Measurements from ENCODE around the gene CNDP1.
"Not testable (repeated sequence)": the region's sequence is repeated elsewhere in the genome, so short reads cannot be mapped to it uniquely, and the experiment has no call there.

Gene CNDP1

GRCh38 chr18:74534150-74534969, at the start of gene CNDP1:
CNDP1 (plus strand) TSS chr18:74534500; CDS start chr18:74534668, 168 bp downstream.
- DNase-seq, result no peak

DNA sequence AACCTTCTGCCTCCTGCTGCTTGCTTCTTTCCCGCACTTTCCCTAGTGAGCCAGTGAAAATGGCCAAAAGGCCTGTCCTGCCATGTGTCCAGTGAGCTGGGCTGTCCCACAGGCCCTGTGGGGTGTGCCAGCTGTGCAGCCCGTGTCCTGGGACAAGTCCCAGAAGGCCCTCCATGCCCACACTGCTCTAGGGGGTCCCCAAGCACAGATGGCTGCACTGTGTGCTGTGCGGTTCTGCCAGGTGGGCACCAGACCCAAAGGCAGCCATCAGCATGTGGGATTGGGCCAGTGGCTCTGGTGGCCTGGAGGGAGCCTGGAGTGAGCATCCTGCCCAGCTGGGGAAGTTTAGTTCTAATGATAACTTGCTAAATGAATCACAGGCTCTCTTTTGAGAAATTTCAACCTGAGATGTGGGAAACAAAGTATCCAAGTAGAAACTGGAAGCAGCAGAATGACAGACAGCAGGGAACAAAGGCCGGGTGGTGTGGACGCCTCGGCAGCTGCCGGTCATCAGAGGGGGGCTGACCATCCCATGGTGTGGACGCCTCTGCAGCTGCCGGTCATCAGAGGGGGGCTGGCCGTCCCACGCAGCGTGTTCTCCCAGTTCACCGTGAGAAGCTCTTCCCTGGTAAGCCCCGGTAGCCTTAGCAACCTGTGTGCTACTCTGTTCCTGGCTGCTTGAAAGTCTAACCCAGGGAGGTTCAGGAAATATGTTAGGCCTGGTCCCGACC, 48.0 kb upstream of the CNDP1 start:
- no peak for DNase-seq

DNA sequence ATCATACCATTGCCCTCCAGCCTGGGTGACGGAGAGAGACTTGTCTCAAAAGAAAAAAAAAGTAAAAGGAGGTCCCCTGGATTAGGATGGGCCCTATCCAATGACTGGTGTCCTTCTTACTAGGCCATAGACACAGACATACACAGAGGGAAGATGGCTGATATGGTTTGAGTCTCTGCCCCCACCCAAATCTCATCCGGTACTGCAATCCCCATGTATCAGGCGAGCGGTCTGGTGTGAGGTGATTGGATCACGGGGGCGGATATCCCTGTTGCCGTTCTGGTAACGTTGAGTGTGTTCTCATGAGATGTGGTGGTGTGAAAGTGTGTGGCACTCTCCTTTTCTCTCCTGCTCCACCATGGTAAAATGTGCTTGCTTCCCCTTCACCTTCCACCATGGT, 45.9 kb upstream of the CNDP1 start:
- DNase-seq, result no peak

GRCh38 chr18:74488864-74489263, 45.4 kb upstream of the CNDP1 start:
- DNase-seq, result no peak

GRCh38 chr18:74489676-74490075, 44.6 kb upstream of the CNDP1 start:
- no peak for DNase-seq

DNA sequence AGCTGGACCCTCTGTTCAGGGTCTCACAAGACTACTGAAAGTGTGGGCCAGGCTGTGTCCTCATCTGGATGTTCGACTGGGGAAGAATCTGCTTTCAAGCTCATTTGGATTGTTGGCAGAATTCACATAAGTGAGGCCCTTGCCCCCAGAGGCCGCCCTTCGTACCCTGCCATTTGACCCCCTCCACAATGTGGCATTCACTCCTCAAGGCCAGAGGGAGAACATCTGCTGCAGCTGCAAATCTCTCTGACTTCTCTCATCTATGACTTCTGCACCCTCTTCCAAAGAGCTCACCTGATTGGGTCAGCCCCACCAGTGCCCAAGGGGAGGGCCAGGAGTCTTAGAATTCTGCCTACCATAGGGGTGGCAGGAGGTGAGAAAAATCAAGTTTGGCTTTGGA, 42.0 kb upstream of the CNDP1 start:
- DNase-seq, result no peak

DNA sequence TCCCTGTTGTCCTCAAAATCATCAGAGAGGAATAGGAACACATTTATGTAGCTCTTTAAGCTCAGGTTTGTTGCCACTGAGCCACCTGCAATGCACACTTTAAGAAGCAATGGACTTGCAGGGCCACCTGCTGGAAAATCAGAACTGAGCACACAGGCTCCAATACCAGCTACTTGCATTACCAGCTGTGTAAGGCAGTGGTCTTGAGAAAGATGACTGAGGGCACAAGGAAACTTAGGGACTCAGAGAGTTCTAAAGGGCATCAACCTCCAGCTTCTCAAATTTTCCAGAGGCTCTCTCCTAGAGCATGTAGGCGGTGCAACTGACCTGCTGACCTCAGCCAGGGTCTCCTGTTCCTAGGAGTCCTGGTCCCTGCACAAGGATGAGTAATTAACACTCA, 40.6 kb upstream of the CNDP1 start:
- DNase-seq, result peak in 2 of 4 experiments; percentile 22 to 32

- no peak for DNase-seq
Measured at GRCh38 chr18:74494514-74494913, 39.8 kb upstream of the CNDP1 start.

- peak; percentile 94 to 99 (median 96) for DNase-seq
Measured at GRCh38 chr18:74495581-74496507, 38.5 kb upstream of the CNDP1 start, which contains the start of gene CNDP2. CNDP2 (plus strand) TSS chr18:74496363; CDS start chr18:74499974, 3,611 bp downstream.

GRCh38 chr18:74496508-74497323, 37.6 kb upstream of the CNDP1 start:
- peak in 2 of 4 experiments; percentile 41 to 44 for DNase-seq

- DNase-seq, result no peak
Measured at GRCh38 chr18:74497324-74497676, 37.0 kb upstream of the CNDP1 start.

DNA sequence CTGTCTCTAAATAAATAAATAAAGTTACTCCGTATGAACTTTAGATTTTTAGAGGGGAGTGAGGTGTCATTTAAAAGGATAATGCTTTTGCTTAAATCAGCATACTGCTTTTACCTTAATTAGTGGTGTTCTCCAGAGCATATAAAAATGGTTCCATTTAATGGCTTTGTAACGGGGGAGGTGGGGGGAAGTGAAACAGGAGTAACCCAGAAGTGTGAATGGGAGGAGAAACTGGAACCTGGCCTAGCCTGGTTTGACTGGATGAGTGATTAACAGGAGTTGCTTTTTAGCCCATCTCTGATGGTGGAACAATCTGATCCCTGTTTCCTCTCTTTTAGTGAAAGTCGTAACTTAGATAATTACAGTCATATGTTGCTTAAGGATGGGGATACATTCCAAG, 36.5 kb upstream of the CNDP1 start:
- DNase-seq, result no peak

DNA sequence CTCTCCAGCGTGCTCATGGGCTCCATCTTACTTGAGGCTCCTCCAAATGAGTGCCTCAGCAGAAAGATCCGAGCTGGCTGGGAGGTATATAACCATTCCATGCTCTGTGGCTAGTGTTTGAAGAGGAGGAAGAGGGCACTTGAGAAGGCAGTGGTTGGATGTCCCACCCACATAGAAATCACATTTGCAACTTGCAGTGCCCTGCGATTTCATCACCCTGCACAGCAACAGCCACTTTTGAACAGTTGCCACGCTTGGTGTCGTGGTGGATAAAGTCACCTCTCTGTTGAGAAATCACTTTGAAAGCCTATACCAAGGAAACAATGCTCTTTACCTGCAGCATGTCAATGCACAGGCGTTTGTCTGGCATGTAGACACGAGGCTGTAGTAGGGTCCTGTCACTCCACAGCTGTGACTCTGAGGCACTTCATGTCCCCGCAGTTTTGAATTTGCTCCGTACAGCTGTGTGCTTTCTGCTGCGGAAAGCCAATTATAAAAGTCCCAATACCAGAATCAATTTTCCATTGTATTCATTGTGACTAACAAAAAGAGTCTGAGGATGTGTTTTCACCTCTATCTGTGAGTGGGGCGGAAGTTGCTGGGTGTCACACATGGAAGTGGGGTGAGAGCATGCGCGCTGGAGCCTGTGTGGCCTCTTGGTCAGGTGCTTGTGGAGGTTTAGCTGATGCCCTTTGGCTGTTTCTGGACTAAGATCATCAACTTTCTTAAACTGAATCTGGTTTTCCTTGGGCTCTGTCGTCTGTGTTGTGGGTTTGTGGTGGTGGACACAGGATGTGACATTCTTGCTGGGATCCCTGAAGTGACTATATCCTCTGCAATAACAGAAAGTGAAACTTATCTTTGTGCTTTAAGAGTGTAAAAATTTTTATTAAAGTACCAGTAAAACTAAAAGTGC, 35.3 kb upstream of the CNDP1 start:
- peak; percentile 38 to 57 (median 50) for DNase-seq

- no peak for DNase-seq
Measured at GRCh38 chr18:74499633-74500032, 34.7 kb upstream of the CNDP1 start.

GRCh38 chr18:74500372-74500771, 33.9 kb upstream of the CNDP1 start:
- DNase-seq, result no peak

DNA sequence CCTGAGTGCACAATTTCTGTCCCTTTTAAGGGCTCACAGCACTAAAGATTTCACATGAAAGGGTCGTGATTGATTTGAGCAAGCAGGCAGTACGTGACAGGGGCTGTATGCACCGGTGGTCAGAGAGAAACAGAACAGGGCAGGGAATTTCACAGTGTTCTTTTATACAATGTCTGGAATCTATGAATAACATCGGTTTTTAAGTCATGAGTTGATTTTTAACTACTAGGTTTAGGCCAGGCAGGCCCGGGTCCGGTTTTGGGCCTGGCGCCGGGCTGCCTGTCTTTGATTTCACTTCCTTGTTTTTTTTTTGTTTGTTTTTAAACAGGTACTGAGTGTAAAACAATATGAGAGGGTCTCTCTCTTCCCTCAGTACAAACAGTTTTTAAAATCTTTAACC, 33.5 kb upstream of the CNDP1 start:
- DNase-seq, result not testable (repeated sequence)

DNA sequence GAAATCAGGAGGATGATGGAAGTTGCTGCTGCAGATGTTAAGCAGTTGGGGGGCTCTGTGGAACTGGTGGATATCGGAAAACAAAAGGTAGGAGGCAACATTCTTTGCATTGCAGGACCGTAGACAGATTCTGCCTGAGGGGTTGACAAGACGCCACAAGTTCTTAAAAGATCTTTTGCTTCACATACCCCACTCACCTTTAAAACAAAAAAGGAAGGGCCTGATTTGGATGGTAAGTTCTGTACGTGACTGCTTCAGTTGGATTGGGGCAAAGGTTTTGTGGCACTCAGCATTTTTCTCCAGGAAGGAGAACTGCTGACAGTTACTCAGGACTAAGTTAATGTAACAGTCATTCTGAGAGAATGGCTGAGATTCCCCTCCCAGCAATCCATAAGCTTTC, 32.9 kb upstream of the CNDP1 start:
- DNase-seq, result no peak

GRCh38 chr18:74503137-74503536, 31.2 kb upstream of the CNDP1 start:
- DNase-seq, result no peak

DNA sequence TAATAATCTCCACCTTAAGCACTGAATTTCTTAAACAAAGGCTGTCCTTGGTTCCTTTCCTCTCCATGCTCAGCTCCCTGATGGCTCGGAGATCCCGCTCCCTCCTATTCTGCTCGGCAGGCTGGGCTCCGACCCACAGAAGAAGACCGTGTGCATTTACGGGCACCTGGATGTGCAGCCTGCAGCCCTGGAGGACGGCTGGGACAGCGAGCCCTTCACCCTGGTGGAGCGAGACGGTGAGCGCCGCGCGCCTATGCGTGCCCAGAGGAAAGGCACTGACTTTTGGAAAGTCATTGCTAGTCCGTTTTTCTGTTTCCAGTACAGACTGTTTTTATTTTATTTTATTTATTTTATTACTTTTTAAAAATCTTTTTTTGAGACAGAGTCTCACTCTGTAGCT, 28.5 kb upstream of the CNDP1 start:
- DNase-seq, result no peak

GRCh38 chr18:74506448-74507084, 27.7 kb upstream of the CNDP1 start:
- no peak for DNase-seq

All from activated CD4-positive, CD25-positive, alpha-beta regulatory T cell (primary cell).